HUES64 (cell line): ENCODE results near the gene MICU1.
"Not testable (repeated sequence)": the region's sequence is repeated elsewhere in the genome, so short reads cannot be mapped to it uniquely, and the experiment has no call there.

Experiments
- H3K27ac ChIP-seq: 2 replicates; pipeline ENCODE4 v1.7.0; 2013; ENCODE audit warnings: low read depth, low read length, inconsistent platforms
- H3K27me3 ChIP-seq: 2 replicates; pipeline ENCODE4 v1.6.1; 2013; ENCODE audit warnings: mild to moderate bottlenecking, low read length; ENCODE audit not compliant: insufficient read depth
- H3K36me3 ChIP-seq: 2 replicates; pipeline ENCODE4 v1.6.1; 2013; ENCODE audit warnings: mild to moderate bottlenecking, low read length; ENCODE audit not compliant: insufficient read depth
- H3K4me1 ChIP-seq: 2 replicates; pipeline ENCODE4 v1.6.1; 2013; ENCODE audit warnings: mild to moderate bottlenecking, low read length, moderate library complexity; ENCODE audit not compliant: insufficient read depth
- H3K4me3 ChIP-seq: 2 replicates; pipeline ENCODE4 v1.5.1; 2013; ENCODE audit warnings: mild to moderate bottlenecking, low read length, moderate library complexity
- H3K9ac ChIP-seq: 2 replicates; pipeline ENCODE4 v1.6.1; 2013; ENCODE audit warnings: mild to moderate bottlenecking, low read depth, low read length
- H3K9me3 ChIP-seq: 2 replicates; pipeline ENCODE4 v1.6.1; 2013; ENCODE audit warnings: low read depth, low read length; ENCODE audit not compliant: insufficient read depth
- WGBS: fragments of 150-250, 120-280 bp; methylation state at CpG from one replicate; pipeline ENCODE4 v1.1.7; 2013; ENCODE audit warnings: missing lambda C conversion rate; 5-methylcytosine and 5-hydroxymethylcytosine counted together

Gene MICU1

DNA sequence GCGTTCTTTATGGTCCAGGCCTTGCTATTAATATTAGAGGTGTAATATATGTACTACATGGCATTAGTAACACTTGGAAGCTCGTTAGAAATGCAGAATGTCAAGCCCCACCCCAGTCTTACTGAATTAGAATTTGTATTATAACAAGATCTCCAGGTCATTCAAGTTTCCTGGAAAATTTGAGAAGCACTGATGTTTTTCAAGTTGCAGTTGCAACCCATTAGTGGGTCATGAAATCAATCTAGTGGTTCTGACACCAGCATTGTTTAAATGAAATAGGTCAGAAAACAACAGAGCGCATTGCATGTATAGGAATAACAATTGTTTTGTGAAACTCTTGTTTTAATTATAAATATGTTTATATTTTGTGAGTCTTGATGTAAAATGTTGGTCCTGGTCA is 28.8 kb upstream of the MICU1 start:
- 54% methylated on average over 3 of the region's 3 CpGs for WGBS
- H3K36me3 ChIP-seq = no peaks in the 10 kb centered on the region
- no peak overlapping the region for H3K9ac ChIP-seq
- H3K4me1 ChIP-seq = peaks cover 10% of the 10 kb centered on the region; the same call in 1 of the 2 replicates
- H3K4me3 ChIP-seq = no peak overlapping the region
- H3K27ac ChIP-seq = no peak overlapping the region
- no peaks in the 10 kb centered on the region for H3K9me3 ChIP-seq
- no peaks in the 10 kb centered on the region for H3K27me3 ChIP-seq

DNA sequence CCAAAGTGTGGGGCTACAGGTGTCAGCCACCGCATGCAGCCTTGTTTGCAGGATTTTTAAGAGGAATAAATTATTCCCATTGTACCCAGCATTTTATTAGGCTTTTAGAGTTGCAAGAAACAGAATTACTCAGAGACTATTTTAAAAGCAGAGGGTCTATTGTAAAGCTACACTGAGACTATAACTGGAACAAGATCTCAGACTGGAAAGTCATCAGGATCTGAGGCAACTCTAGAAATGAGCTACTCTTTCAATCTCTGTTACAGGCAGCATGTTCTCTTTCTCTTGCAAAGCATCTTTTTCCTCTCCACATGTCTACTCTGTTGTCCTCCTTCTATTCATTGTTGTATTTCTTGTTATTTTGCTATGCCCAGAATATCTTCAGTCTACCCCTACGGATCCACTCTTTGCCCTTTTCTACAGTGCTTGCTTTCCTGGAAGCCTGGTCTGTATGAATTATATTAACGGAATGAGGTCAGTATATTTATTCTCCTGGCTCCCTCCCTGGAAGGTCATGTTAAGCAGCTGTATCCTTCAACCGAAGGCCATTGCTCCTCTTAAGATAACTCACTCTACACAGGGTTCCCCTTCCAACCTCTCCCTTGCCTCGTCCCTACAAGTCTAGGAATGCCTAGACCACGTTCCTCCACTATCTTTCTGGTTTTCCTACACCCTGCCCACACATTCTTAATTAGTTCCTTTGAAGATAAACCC is 27.7 kb upstream of the MICU1 start:
- H3K4me1 ChIP-seq = 0 out of 2 replicates have a peak, but pooled peaks cover under 1% of the 10 kb centered on the region
- WGBS = 91% methylated on average over 5 of the region's 6 CpGs

GRCh38 chr10:72649291-72649690 is 23.4 kb upstream of the MICU1 start:
- no peaks in the 10 kb centered on the region for H3K4me1 ChIP-seq
- H3K27ac ChIP-seq = no peak overlapping the region
- 92% methylated on average over 3 of the region's 5 CpGs for WGBS
- no peaks in the 10 kb centered on the region for H3K36me3 ChIP-seq
- H3K27me3 ChIP-seq = no peaks in the 10 kb centered on the region
- H3K4me3 ChIP-seq = no peak overlapping the region
- no peak overlapping the region for H3K9ac ChIP-seq
- H3K9me3 ChIP-seq = no peaks in the 10 kb centered on the region

More for the DNA sequence above, 27.7 kb upstream of the MICU1 start:
- H3K9ac ChIP-seq = no peak overlapping the region
- H3K27me3 ChIP-seq = no peaks in the 10 kb centered on the region
- no peak overlapping the region for H3K27ac ChIP-seq
- H3K9me3 ChIP-seq = no peaks in the 10 kb centered on the region
- no peaks in the 10 kb centered on the region for H3K36me3 ChIP-seq
- H3K4me3 ChIP-seq = no peak overlapping the region

GRCh38 chr10:72648301-72648700 is 22.4 kb upstream of the MICU1 start:
- Histone ChIP-seq H3K36me3 (no peaks in the 10 kb centered on the region), H3K9me3 (no peaks in the 10 kb centered on the region), H3K4me3 (no peak overlapping the region), H3K27ac (no peak overlapping the region), H3K4me1 (no peaks in the 10 kb centered on the region), H3K27me3 (no peaks in the 10 kb centered on the region), H3K9ac (no peak overlapping the region)
- WGBS = 95% methylated on average over 1 of the region's 1 CpG

GRCh38 chr10:72646971-72647370 is 21.1 kb upstream of the MICU1 start:
- WGBS = 100% methylated on average over 1 of the region's 3 CpGs
- not testable (repeated sequence) for H3K36me3 ChIP-seq, H3K4me1 ChIP-seq, H3K27me3 ChIP-seq, H3K9ac ChIP-seq, H3K4me3 ChIP-seq, H3K27ac ChIP-seq, H3K9me3 ChIP-seq

DNA sequence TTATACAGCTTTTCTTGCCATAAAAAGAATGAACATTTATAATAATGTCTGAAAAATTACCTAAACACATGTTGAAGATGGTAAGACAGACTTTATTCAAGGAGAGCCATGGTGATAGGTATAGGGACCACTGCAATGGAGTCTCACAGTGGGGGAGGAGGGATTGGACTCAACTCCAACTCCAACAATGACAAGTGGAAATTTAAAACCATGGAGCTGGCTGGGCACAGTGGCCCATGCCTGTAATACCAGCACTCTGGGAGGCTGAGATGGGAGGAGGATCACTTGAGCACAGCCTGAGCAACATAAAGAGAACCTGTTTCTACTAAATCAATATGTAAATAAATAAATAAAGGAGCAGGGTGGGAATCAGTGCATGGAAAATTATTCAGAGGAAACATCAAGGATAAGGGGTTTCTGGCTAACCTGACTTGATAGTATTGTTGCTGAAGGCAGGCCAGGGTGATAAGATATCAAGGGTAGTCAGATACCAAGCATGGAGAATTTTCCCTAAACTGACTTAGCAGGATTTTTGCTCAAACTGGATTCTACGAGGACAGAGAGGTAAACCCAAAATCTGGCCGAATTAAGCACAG is 19.5 kb upstream of the MICU1 start:
- no peaks in the 10 kb centered on the region for H3K9me3 ChIP-seq
- H3K4me1 ChIP-seq = no peaks in the 10 kb centered on the region
- no peaks in the 10 kb centered on the region for H3K36me3 ChIP-seq
- 81% methylated on average over 2 of the region's 2 CpGs for WGBS
- H3K27ac ChIP-seq = no peak overlapping the region
- H3K4me3 ChIP-seq = no peak overlapping the region
- no peaks in the 10 kb centered on the region for H3K27me3 ChIP-seq
- no peak overlapping the region for H3K9ac ChIP-seq

GRCh38 chr10:72642318-72642717 is 16.4 kb upstream of the MICU1 start:
- H3K27ac ChIP-seq = no peak overlapping the region
- no peaks in the 10 kb centered on the region for H3K27me3 ChIP-seq
- H3K4me3 ChIP-seq = no peak overlapping the region
- H3K36me3 ChIP-seq = no peaks in the 10 kb centered on the region
- H3K4me1 ChIP-seq = no peaks in the 10 kb centered on the region
- WGBS = 95% methylated on average over 4 of the region's 5 CpGs
- no peak overlapping the region for H3K9ac ChIP-seq
- H3K9me3 ChIP-seq = 0 out of 2 replicates have a peak, but pooled peaks cover 2% of the 10 kb centered on the region

- H3K27me3 ChIP-seq = no peaks in the 10 kb centered on the region
- H3K4me3 ChIP-seq = no peak overlapping the region
- 94% methylated on average over 5 of the region's 5 CpGs for WGBS
- no peak overlapping the region for H3K9ac ChIP-seq
- H3K36me3 ChIP-seq = no peaks in the 10 kb centered on the region
- no peak overlapping the region for H3K27ac ChIP-seq
- 0 out of 2 replicates have a peak, but pooled peaks cover 2% of the 10 kb centered on the region for H3K9me3 ChIP-seq
- H3K4me1 ChIP-seq = no peaks in the 10 kb centered on the region
Measured at GRCh38 chr10:72639441-72639873, 13.6 kb upstream of the MICU1 start.

DNA sequence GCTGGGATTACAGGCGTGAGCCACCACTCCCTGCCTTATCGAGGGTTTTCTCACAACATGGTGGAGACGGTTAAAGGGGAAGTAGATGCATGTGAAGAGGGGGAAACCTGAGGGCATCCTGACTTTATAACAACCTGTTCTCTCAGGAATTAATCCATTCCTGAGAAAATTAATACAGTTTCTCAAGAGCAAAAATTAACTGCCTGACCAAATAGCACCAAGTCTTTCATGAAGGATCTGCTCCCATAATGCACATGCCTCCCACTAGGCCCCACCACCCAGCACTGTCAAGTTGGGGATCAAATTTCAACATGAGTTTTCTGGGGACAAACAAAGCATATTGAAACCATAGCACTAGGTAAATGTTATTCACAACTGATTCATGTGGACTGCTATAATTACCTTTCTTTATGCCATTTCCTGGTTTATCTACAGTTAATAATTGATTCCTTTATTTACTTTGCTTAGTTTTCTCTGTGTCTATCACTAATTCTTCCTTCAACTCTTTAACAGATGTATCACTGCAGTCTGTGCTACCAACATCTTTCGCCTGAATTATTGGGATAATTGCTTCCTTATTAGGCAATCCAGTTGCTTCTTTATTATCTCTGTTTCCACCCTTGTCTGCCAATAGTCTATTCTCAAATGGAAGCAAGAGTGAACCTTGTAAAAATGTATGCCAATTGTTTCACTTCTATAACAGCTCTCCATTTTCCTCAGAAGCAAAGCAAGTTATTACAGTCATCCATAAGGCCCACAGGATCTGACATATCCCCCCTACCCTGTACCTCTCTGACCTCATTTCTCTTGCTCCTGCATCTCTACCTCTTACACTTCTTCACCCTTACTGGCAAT is 12.9 kb upstream of the MICU1 start:
- Histone ChIP-seq H3K27me3 (no peaks in the 10 kb centered on the region), H3K36me3 (no peaks in the 10 kb centered on the region), H3K9ac (no peak overlapping the region), H3K4me1 (no peaks in the 10 kb centered on the region), H3K4me3 (no peak overlapping the region), H3K9me3 (0 out of 2 replicates have a peak, but pooled peaks cover 2% of the 10 kb centered on the region), H3K27ac (no peak overlapping the region)
- 80% methylated on average over 3 of the region's 4 CpGs for WGBS

- Histone ChIP-seq H3K9me3 (0 out of 2 replicates have a peak, but pooled peaks cover 2% of the 10 kb centered on the region), H3K27ac (no peak overlapping the region), H3K27me3 (no peaks in the 10 kb centered on the region), H3K4me3 (no peak overlapping the region), H3K36me3 (no peaks in the 10 kb centered on the region), H3K9ac (no peak overlapping the region), H3K4me1 (no peaks in the 10 kb centered on the region)
- WGBS = 88% methylated on average over 4 of the region's 4 CpGs
Measured at GRCh38 chr10:72637398-72637857, 11.5 kb upstream of the MICU1 start.

GRCh38 chr10:72630144-72630543 is 4.3 kb upstream of the MICU1 start:
- no peak overlapping the region for H3K27ac ChIP-seq
- 91% methylated on average over 2 of the region's 2 CpGs for WGBS
- H3K9ac ChIP-seq = no peak overlapping the region
- peaks cover 4% of the 10 kb centered on the region for H3K4me1 ChIP-seq
- H3K27me3 ChIP-seq = no peaks in the 10 kb centered on the region
- H3K9me3 ChIP-seq = no peaks in the 10 kb centered on the region
- no peaks in the 10 kb centered on the region for H3K36me3 ChIP-seq
- no peak overlapping the region for H3K4me3 ChIP-seq
